AG10803 (cell line): ENCODE measurements around the gene TUBB3.
A peak's percentile ranks its signal among the peaks of the same experiment; 100 is the strongest.

Experiments
- DNase-seq: peaks from one replicate; pipeline ENCODE4 v3.0.0; 2010; ENCODE audit warnings: low read depth
- H3K4me3 ChIP-seq: 2 replicates; pipeline ENCODE4 v1.5.1; 2011; ENCODE audit warnings: mild to moderate bottlenecking, low read length, control low read depth
- CTCF ChIP-seq: conservative IDR thresholded peaks from 2 replicates; pipeline ENCODE4 v1.5.1; 2011; ENCODE audit warnings: mild to moderate bottlenecking, low read length, control low read depth, inconsistent platforms

TUBB3 gene

GRCh38 chr16:89973235-89973634, 50.1 kb downstream of the TUBB3 start:
- DNase-seq, result no peak
- TF ChIP-seq CTCF, result no peak
- peak overlapping the region; percentile 92 for H3K4me3 ChIP-seq

GRCh38 chr16:89973654-89974335, 50.7 kb downstream of the TUBB3 start:
- DNase-seq, result no peak
- peak overlapping the region; percentile 92 for H3K4me3 ChIP-seq
- no peak for TF ChIP-seq CTCF

GRCh38 chr16:89974870-89975269, 51.7 kb downstream of the TUBB3 start:
- H3K4me3 ChIP-seq, result no peak overlapping the region
- no peak for DNase-seq
- no peak for TF ChIP-seq CTCF

GRCh38 chr16:89981414-89981813, 58.3 kb downstream of the TUBB3 start:
- no peak for TF ChIP-seq CTCF
- DNase-seq, result no peak
- H3K4me3 ChIP-seq, result no peak overlapping the region

DNA sequence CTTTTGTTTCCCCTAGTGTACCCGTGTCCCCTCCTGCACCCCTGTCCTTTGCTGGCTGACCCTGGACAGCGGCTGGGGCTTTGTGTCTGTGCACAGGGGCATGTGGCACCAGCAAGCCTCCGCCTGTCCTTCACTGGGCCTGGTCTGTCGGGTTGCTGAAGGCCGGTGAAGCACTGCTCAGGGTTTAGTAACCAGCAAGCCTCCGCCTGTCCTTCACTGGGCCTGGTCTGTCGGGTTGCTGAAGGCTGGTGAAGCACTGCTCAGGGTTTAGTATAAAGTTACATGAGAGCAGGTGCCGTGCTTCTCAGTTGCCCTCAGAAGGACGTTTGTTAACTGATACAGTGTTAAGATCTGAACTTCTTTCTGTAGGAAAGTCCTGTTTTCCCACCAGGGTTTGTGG, 59.2 kb downstream of the TUBB3 start:
- no peak overlapping the region for H3K4me3 ChIP-seq
- no peak for DNase-seq
- no peak for TF ChIP-seq CTCF

- no peak overlapping the region for H3K4me3 ChIP-seq
- TF ChIP-seq CTCF, result no peak
- no peak for DNase-seq
Measured at GRCh38 chr16:89983536-89983935, 60.4 kb downstream of the TUBB3 start.

DNA sequence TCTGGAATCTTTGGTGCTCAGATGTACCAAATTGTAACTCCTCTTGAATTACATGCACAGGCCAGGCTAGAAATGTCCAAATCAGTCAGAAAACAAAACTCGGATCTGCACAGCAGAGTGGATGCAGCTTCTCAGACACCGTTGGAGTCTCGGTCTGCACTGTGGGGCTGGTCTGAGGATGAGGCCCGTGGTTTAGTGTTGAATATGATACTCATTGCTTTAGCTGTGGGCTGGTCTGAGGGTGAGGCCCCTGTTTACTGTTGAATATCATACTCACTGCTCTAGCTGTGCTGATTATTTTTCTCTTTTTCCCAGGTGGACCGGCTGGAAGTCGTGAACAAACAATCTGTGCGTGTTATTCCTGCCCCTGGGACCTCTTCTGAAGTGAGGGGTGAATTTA, 61.1 kb downstream of the TUBB3 start:
- no peak overlapping the region for H3K4me3 ChIP-seq
- TF ChIP-seq CTCF, result no peak
- no peak for DNase-seq
